Naive B cell (primary cell): ENCODE results near the gene PANK2. TPM values are rescaled to one million over a fixed set of nuclear protein-coding genes. Genes with fewer than 3 reads are reported as not detected.

Source experiments
- ATAC-seq, 2 donors: fragments of 150-1000 bp; cut with Tn5 transposase; 2 replicates each; pipeline ENCODE4 v1.10.0; 2021; ENCODE audit warnings: low read depth in 2 of 2, mild to moderate bottlenecking in 2 of 2, moderate library complexity in 2 of 2
- DNase-seq: peaks from one replicate; pipeline ENCODE4 v3.0.0; 2022
- H3K27ac Mint-ChIP-seq, 6 donors: one replicate each; pipeline ENCODE4 v1.8.0; 2020 to 2022; ENCODE audit warnings: mild to moderate bottlenecking in 6 of 6, mixed read lengths in 6 of 6, moderate library complexity in 5 of 6, inconsistent platforms in 2 of 6
- H3K27me3 Mint-ChIP-seq, 3 donors: one replicate each; pipeline ENCODE4 v1.8.0; 2021 to 2022; ENCODE audit warnings: mixed read lengths in 3 of 3, mild to moderate bottlenecking in 1 of 3
- H3K36me3 Mint-ChIP-seq, 2 donors: one replicate each; pipeline ENCODE4 v1.8.0; 2020 to 2022; ENCODE audit warnings: mixed read lengths in 2 of 2, inconsistent platforms in 1 of 2, mild to moderate bottlenecking in 1 of 2
- H3K4me1 Mint-ChIP-seq, 3 donors: one replicate each; pipeline ENCODE4 v1.8.0; 2020 to 2022; ENCODE audit warnings: mixed read lengths in 3 of 3, inconsistent platforms in 1 of 3, mild to moderate bottlenecking in 1 of 3, moderate library complexity in 1 of 3
- H3K4me3 Mint-ChIP-seq, 8 donors: one replicate each; pipeline ENCODE4 v1.8.0; 2020 to 2022; ENCODE audit warnings: mild to moderate bottlenecking in 8 of 8, mixed read lengths in 8 of 8, moderate library complexity in 8 of 8, inconsistent platforms in 2 of 8
- H3K9me3 Mint-ChIP-seq, 7 donors: one replicate each; pipeline ENCODE4 v1.8.0; 2020 to 2022; ENCODE audit warnings: mixed read lengths in 7 of 7, mild to moderate bottlenecking in 5 of 7, inconsistent platforms in 2 of 7, moderate library complexity in 1 of 7
- polyA plus RNA-seq, 6 donors: library from polyadenylated mRNA; unstranded; fragments of 300-500 nt; fragmentation: Illumina TruSeq; gene quantifications; one replicate each; pipeline ENCODE4 v1.2.3, GENCODE V29; 2021; ENCODE audit warnings: low read depth in 6 of 6

The PANK2 gene
- polyA plus RNA-seq, 6 donors from 2014 or later = 34.8 to 57.7 (median 45.9) TPM

DNA sequence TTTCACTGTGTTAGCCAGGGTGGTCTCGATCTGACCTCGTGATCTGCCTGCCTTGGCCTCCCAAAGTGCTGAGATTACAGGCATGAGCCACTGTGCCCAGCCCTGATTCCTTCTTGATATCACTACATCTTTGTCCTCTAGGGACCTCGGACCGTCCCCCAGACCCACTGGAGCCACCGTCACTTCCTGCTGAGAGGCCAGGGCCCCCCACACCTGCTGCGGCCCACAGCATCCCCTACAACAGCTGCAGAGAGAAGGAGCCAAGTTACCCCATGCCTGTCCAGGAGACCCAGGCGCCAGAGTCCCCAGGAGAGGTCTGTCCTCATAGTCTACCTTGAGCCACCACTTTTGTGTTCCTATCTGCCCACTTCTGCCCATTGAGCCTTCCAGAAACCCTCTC, 28.0 kb upstream of the PANK2 start:
- H3K27ac Mint-ChIP-seq = peak overlapping the region in 3 of 6 donors; percentile 25 to 63 (median 60)
- no peak overlapping the region for H3K4me3 Mint-ChIP-seq
- H3K36me3 Mint-ChIP-seq = peaks cover 9 to 43% of the 10 kb centered on the region in 2 donors
- no peak for ATAC-seq
- H3K4me1 Mint-ChIP-seq = peaks cover 4 to 13% (median 12%) of the 10 kb centered on the region in 3 donors
- no peaks in the 10 kb centered on the region for H3K27me3 Mint-ChIP-seq
- H3K9me3 Mint-ChIP-seq = no peaks in the 10 kb centered on the region
- no peak for DNase-seq

DNA sequence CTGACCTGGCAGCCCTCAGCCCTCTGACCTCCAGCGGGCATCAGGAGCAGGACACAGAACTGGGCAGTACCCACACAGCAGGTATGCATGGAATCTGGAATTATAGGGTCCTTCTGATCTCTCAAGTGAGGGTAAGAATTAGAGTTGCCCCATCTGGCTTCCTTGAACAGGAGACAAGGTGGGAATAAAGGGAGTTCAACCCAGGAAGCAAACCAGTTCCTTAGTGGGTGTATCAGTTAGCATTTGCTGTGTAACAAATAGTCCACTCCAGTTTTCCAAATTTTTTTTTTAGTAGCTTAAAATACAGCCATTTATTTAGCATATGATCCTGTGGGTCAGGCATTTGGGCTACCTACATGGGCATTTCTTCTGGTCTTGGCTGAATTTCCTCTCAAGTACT, 26.9 kb upstream of the PANK2 start:
- ATAC-seq (no peak), DNase-seq (no peak)
- Mint-ChIP-seq H3K9me3 (no peaks in the 10 kb centered on the region), H3K4me3 (no peak overlapping the region), H3K27ac (no peak overlapping the region), H3K27me3 (no peaks in the 10 kb centered on the region), H3K4me1 (peaks cover 4 to 13% (median 11%) of the 10 kb centered on the region in 3 donors), H3K36me3 (peaks cover 9 to 36% of the 10 kb centered on the region in 2 donors)

DNA sequence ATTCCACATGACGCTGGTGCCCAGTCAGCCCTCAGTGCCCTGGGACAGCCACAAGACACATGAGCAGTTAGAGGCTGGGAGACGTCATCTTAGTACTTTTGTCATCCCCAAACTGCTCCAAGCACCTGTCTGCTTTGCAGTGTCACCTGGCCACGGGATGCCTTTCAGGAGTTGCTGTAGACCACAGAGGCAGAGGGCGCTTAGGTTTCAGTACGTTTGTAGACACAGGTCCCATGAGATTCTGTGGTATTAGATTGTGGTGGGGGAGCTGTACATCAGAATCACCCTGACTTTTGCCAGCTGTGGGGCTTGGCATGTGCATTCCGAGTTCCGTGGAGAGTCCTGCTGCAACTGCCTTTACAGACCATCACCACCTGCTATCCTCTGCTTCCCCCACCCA, 25.9 kb upstream of the PANK2 start:
- peak overlapping the region in 5 of 6 donors; percentile 30 to 80 (median 47) for H3K27ac Mint-ChIP-seq
- no peaks in the 10 kb centered on the region for H3K9me3 Mint-ChIP-seq
- H3K4me1 Mint-ChIP-seq = peaks cover 2 to 12% (median 5%) of the 10 kb centered on the region in 3 donors
- ATAC-seq (no peak), DNase-seq (no peak)
- H3K36me3 Mint-ChIP-seq = peaks cover 9 to 28% of the 10 kb centered on the region in 2 donors
- H3K4me3 Mint-ChIP-seq = no peak overlapping the region
- H3K27me3 Mint-ChIP-seq = no peaks in the 10 kb centered on the region

DNA sequence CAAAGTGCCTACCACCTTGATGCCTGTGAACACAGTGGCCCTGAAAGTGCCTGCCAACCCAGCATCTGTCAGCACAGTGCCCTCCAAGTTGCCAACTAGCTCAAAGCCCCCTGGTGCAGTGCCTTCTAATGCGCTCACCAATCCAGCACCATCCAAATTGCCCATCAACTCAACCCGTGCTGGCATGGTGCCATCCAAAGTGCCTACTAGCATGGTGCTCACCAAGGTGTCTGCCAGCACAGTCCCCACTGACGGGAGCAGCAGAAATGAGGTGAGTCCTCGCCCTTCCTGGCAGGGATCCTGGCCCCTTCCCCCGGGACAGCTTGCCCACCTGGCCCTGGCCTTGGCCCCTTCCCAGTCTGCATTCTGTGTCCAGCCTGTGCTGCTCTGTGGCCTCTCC, 24.7 kb upstream of the PANK2 start:
- Mint-ChIP-seq H3K4me3 (no peak overlapping the region), H3K27ac (peak overlapping the region in 1 of 6 donors; percentile 74), H3K4me1 (peaks cover 2 to 12% (median 5%) of the 10 kb centered on the region in 3 donors), H3K9me3 (no peaks in the 10 kb centered on the region), H3K27me3 (no peaks in the 10 kb centered on the region), H3K36me3 (peaks cover 9 to 28% of the 10 kb centered on the region in 2 donors)
- ATAC-seq = no peak
- DNase-seq = no peak

DNA sequence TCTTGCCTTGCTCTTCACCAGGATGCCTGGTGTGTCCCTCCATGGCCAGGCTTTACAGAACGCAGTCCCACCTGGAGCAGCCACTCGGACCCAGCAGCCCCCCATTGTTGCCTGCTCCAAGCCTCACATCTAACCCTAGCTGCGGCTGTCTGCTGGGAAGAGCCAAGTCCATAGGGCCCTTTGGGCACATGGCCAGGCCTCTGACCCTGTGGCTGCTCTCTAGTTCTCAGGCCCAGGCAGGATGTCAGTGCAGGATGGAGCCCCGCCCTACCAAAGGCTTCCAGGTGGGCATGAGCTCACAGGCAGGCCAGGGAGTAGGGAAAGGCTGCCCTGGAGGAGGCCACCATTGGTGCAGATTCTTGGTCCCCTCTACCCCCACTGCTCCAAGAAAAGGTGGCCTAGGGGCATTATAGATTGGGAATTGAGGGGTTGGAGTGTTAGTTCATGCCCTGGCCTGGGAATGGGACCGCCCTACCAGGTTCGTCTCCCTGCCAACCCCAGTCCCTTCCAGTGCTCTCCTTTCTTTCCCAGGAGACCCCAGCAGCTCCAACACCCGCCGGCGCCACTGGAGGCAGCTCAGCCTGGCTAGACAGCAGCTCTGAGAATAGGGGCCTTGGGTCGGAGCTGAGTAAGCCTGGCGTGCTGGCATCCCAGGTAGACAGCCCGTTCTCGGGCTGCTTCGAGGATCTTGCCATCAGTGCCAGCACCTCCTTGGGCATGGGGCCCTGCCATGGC, 23.9 kb upstream of the PANK2 start:
- ATAC-seq (no peak), DNase-seq (no peak)
- no peaks in the 10 kb centered on the region for H3K9me3 Mint-ChIP-seq
- no peaks in the 10 kb centered on the region for H3K27me3 Mint-ChIP-seq
- H3K4me1 Mint-ChIP-seq = peaks cover 2 to 12% (median 5%) of the 10 kb centered on the region in 3 donors
- no peak overlapping the region for H3K4me3 Mint-ChIP-seq
- peaks cover 9 to 28% of the 10 kb centered on the region in 2 donors for H3K36me3 Mint-ChIP-seq
- H3K27ac Mint-ChIP-seq = peak overlapping the region in 1 of 6 donors; percentile 29

DNA sequence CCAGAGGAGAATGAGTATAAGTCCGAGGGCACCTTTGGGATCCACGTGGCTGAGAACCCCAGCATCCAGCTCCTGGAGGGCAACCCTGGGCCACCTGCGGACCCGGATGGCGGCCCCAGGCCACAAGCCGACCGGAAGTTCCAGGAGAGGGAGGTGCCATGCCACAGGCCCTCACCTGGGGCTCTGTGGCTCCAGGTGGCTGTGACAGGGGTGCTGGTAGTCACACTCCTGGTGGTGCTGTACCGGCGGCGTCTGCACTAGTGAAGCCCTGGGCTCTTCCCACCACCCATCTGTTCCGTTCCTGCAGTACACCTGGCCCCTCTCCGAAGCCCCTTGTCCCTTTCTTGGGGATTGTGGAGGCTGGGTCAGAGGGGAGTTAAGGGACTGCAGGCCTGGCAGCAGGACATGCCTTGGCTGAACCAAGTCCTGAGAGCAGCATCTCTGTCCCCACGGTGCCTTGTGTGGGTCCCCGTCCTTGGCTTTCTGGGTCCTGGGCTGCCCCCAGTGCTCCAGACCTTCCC, 23.2 kb upstream of the PANK2 start:
- ATAC-seq (no peak), DNase-seq (no peak)
- peaks cover 9 to 28% of the 10 kb centered on the region in 2 donors for H3K36me3 Mint-ChIP-seq
- H3K4me1 Mint-ChIP-seq = peaks cover 2 to 15% (median 8%) of the 10 kb centered on the region in 3 donors
- H3K27ac Mint-ChIP-seq = no peak overlapping the region
- H3K27me3 Mint-ChIP-seq = no peaks in the 10 kb centered on the region
- no peak overlapping the region for H3K4me3 Mint-ChIP-seq
- H3K9me3 Mint-ChIP-seq = no peaks in the 10 kb centered on the region

DNA sequence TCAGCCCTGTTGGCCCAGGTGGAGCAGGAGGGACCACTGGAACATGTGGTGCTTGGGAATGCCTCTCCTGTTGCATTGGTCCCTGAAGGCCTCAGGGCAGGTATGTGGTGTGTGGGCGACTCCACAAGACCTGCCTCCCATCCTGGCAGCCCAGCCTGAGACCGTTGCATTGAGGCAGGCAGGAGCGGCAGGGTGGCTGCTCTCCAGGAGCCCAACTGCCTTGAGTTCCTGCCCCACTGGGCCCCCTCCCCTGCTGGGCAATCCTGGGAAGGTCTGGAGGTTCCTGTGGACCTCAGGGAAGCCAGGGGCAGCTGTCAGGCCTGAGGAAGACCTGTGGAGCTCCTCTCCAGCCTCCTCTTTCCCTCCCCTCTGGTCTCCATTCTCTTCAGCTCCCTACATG, 22.7 kb upstream of the PANK2 start:
- ATAC-seq = no peak
- H3K4me1 Mint-ChIP-seq = peaks cover 2 to 15% (median 10%) of the 10 kb centered on the region in 3 donors
- H3K9me3 Mint-ChIP-seq = no peaks in the 10 kb centered on the region
- H3K27ac Mint-ChIP-seq = no peak overlapping the region
- no peak for DNase-seq
- H3K4me3 Mint-ChIP-seq = no peak overlapping the region
- H3K27me3 Mint-ChIP-seq = no peaks in the 10 kb centered on the region
- peaks cover 9 to 24% of the 10 kb centered on the region in 2 donors for H3K36me3 Mint-ChIP-seq

DNA sequence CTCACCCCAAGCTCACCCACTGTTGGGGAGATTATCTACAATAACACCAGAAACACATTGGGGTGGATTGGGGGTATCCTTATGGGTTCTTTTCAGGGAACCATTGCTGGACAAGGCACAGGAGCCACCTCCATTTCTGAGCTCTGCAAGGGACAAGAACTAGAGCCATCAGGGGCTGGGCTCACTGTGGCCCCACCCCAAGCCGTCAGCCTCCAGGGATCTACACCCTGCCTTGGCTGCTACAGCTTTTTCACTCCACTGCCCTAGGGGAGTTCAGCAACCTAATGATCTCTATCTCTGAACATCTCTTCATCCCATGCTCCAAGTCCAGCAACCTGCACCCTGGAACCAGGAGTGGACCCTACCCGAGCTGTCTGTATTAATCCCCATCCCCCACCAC, 21.4 kb upstream of the PANK2 start:
- H3K4me1 Mint-ChIP-seq = peaks cover 13 to 17% (median 15%) of the 10 kb centered on the region in 3 donors
- H3K4me3 Mint-ChIP-seq = no peak overlapping the region
- peak overlapping the region in 3 of 6 donors; percentile 17 to 85 (median 50) for H3K27ac Mint-ChIP-seq
- H3K9me3 Mint-ChIP-seq = no peaks in the 10 kb centered on the region
- no peak for DNase-seq
- ATAC-seq = no peak
- H3K27me3 Mint-ChIP-seq = no peaks in the 10 kb centered on the region
- peaks cover 5 to 13% of the 10 kb centered on the region in 2 donors for H3K36me3 Mint-ChIP-seq

DNA sequence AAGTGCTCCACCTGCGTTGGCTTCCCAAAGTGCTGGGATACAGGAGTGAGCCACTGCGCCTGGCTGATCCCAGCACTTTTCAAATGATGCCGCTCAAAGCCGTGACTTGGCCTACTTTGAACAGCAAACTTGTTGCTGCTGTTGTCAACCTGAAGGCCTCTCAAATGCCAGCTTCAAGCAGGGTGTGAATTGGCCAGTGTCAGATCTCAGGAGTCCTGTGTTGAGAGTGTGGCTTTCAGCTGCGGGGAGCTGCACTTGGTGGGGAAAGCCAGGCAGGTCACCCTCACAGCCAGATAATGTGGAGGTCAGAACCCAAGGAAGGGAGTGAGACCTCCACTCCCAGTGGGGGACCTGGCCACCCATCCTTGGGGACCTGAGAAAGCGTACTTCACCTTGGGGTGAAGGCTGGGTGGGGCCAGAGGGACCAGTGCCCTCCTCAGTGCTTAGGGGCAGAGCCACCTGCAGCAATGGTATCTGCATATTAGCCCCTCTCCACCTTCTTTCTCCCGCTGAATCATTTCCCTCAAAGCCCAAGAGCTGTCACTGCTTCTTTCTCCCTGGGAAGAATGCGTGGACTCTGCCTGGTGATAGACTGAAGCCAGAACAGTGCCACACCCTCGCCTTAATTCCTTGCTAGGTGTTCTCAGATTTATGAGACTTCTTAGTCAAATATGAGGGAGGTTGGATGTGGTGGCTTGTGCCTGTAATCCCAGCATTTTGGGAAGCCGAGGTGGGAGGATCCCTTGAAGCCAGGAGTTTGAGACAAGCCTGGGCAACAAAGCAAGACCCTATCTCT, 19.1 kb upstream of the PANK2 start:
- Mint-ChIP-seq H3K9me3 (no peaks in the 10 kb centered on the region), H3K27ac (peak overlapping the region in 1 of 6 donors; percentile 42), H3K27me3 (no peaks in the 10 kb centered on the region), H3K36me3 (no peaks in the 10 kb centered on the region), H3K4me3 (no peak overlapping the region), H3K4me1 (peaks cover 19 to 23% (median 23%) of the 10 kb centered on the region in 3 donors)
- ATAC-seq (no peak), DNase-seq (no peak)

DNA sequence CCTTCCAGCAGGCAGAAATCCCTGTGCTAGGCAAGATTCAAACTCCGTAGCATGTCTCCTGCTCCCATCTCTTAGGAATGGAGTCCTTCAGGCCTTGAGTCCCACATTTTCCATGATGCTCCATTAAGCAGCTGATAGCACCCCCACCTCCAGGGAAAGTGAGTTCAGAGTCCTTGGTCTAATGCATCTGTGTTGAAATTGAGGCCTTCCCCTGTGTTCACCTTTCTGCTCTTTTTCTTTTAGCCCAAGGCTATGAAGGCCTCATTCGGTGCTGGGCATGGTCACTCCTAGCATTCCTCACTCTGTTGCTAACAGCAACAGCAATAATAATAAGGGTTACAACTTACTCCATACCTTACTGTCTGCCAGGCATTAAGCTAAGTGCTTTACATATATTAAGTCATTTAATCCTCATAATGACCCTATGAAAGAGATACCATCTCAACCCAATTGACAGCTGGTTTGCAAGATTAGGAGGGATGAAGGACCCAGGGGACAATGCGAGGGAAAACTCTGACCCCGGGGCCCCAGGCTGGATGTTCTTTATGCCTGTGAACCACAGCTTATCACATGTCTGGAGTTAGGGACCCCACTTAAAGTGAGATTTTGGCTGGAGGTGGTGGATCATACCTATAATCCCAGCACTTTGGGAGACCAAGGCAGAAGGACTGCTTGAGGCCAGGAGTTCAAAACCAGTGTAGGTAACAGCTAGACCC, 17.5 kb upstream of the PANK2 start:
- no peaks in the 10 kb centered on the region for H3K27me3 Mint-ChIP-seq
- peak overlapping the region in 1 of 6 donors; percentile 39 for H3K27ac Mint-ChIP-seq
- peaks cover 16 to 30% (median 26%) of the 10 kb centered on the region in 3 donors for H3K4me1 Mint-ChIP-seq
- ATAC-seq (no peak), DNase-seq (no peak)
- no peaks in the 10 kb centered on the region for H3K9me3 Mint-ChIP-seq
- H3K4me3 Mint-ChIP-seq = peak overlapping the region in 1 of 8 donors; percentile 13
- no peaks in the 10 kb centered on the region for H3K36me3 Mint-ChIP-seq

DNA sequence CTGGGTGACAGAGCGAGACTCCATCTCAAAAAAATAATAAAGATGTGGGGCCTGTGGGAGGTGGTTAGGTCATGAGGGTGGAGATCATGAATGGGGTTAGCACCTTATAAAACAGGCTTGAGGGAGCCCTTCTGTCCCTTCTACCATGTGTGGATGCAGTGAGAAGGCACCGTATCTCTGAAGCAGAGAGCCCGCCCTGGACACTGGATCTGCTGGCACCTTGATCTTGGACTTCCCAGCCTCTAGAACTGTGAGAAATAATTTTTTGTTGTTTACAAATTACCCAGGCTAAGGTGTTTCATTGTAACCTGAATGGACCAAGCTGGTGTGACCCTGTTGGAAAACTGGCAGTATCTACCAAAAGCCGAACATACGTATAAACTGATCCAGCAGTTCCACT, 15.7 kb upstream of the PANK2 start:
- ATAC-seq (no peak), DNase-seq (no peak)
- Mint-ChIP-seq H3K4me1 (peaks cover 14 to 34% (median 22%) of the 10 kb centered on the region in 3 donors), H3K4me3 (no peak overlapping the region), H3K9me3 (no peaks in the 10 kb centered on the region), H3K27me3 (no peaks in the 10 kb centered on the region), H3K27ac (peak overlapping the region in 2 of 6 donors; percentile 58 to 89), H3K36me3 (no peaks in the 10 kb centered on the region)

DNA sequence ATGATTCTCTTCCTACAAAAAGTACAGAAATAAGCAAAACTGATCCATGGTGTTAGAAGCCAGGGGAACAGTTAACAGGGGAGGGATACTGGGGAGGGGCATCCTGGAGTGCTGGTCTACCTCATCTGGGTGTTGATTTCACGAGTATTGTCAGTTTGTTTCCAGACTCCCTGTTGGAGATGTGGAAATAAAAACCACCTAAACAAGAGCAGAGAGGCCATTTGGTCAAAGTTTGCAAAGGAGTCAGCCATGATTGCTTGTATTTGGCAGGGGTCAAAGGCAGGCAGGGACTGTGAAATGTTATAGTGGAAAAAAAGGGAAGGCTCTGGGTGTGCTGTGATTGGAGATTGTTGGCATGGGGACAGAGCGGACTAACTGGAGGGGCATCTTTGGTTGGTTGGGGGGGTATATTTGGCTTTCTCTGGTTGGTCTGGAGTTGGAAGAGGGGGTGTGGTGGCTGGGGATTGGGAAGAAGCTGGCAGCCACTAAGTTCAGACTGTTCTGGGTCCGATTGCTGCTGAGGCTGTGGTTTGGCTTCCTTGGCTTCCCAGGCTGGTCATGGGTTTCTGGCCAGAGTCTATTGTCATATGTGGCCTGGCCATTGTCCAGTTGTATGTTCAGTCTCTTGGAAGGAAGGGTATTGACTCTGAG, 14.9 kb upstream of the PANK2 start:
- H3K4me3 Mint-ChIP-seq = no peak overlapping the region

More for the DNA sequence above, 14.9 kb upstream of the PANK2 start:
- Mint-ChIP-seq H3K27me3 (no peaks in the 10 kb centered on the region), H3K27ac (peak overlapping the region in 2 of 6 donors; percentile 74 to 77), H3K36me3 (no peaks in the 10 kb centered on the region), H3K4me1 (peaks cover 14 to 34% (median 22%) of the 10 kb centered on the region in 3 donors), H3K9me3 (no peaks in the 10 kb centered on the region)
- no peak for DNase-seq
- no peak for ATAC-seq
